Activated CD4-positive, alpha-beta T cell treated with anti-CD3 and anti-CD28 coated beads for 36 hours (primary cell): Measurements from ENCODE around the gene COG8. TPM values are rescaled to one million over a fixed set of nuclear protein-coding genes. Genes with fewer than 3 reads are reported as not detected.

Experiments
- ATAC-seq: fragments of 200-7000 bp; cut with Tn5 transposase; one replicate; pipeline ENCODE4 v1.10.0; 2021; ENCODE audit warnings: mild to moderate bottlenecking, moderate library complexity
- CTCF ChIA-PET: fragments of 350-600 bp; sonication (Branson Sonifier 250); formaldehyde crosslinking; loops from one replicate; lab custom pipeline; 2021; ENCODE audit warnings: antibody characterized with exemption; lab: Charles Lee
- POLR2A ChIA-PET: fragments of 350-600 bp; sonication (Branson Sonifier 250); formaldehyde crosslinking; loops from one replicate; lab custom pipeline; 2021; ENCODE audit warnings: antibody characterized with exemption, inconsistent platforms; lab: Charles Lee
- DNase-seq: peaks from one replicate; pipeline ENCODE4 v3.0.0-alpha.2; 2020
- H3K27ac Mint-ChIP-seq: one replicate; pipeline ENCODE4 v1.8.0; 2021; ENCODE audit warnings: mixed read lengths
- H3K27me3 Mint-ChIP-seq: one replicate; pipeline ENCODE4 v1.8.0; 2021; ENCODE audit warnings: mixed read lengths
- H3K36me3 Mint-ChIP-seq: one replicate; pipeline ENCODE4 v1.8.0; 2021; ENCODE audit warnings: low read depth, mixed read lengths
- H3K4me1 Mint-ChIP-seq: one replicate; pipeline ENCODE4 v1.8.0; 2021; ENCODE audit warnings: mixed read lengths
- H3K4me3 Mint-ChIP-seq: one replicate; pipeline ENCODE4 v1.8.0; 2021; ENCODE audit warnings: mild to moderate bottlenecking, moderate library complexity, mixed read lengths
- H3K9me3 Mint-ChIP-seq: one replicate; pipeline ENCODE4 v1.8.0; 2021; ENCODE audit warnings: low read depth, mixed read lengths
- intact Hi-C, 2 experiments: fragments of 100-400 bp; cut with DNase I in 1 of 2; cut with micrococcal nuclease in 1 of 2; formaldehyde crosslinking; loops; one replicate each; pipeline versions ENCODE4 v1.14.2 to v1.15.1; 2022 to 2024; cut with DNase I, micrococcal nuclease
- total RNA-seq, 2 experiments: library from RNA; stranded (reverse); gene quantifications; one replicate each; pipeline ENCODE4 v1.2.3, GENCODE V29; 2021

Gene COG8
- total RNA-seq, 2 experiments from 2014 or later: 30.0 to 30.3 TPM

DNA sequence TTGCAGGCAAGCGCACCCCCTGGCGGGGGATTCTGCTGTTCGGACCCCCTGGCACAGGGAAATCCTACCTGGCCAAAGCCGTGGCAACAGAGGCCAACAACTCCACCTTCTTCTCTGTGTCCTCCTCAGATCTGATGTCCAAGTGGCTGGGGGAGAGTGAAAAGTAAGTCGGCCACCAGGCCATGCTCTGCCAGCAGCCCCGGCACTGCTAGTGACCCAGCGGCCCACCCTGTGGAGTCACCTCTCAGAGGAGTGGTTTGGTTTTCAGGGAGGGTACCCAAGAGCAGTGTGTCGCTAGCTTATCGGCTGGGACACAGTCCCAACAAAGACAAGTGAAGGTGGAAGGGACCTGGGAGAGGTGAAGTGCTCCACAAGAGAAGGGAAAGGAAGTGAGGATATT is 20.0 kb downstream of the COG8 start:
- H3K27ac Mint-ChIP-seq: no peak overlapping the region
- ATAC-seq (no peak), DNase-seq (no peak)
- H3K36me3 Mint-ChIP-seq: peaks cover 58% of the 10 kb centered on the region
- CTCF ChIA-PET: no interaction called here
- no peaks in the 10 kb centered on the region for H3K27me3 Mint-ChIP-seq
- H3K9me3 Mint-ChIP-seq: no peaks in the 10 kb centered on the region
- peaks cover 3% of the 10 kb centered on the region for H3K4me1 Mint-ChIP-seq
- POLR2A ChIA-PET: no interaction called here
- intact Hi-C loops: no loop called here
- H3K4me3 Mint-ChIP-seq: no peak overlapping the region

- Mint-ChIP-seq H3K4me1 (peaks cover 3% of the 10 kb centered on the region), H3K27me3 (no peaks in the 10 kb centered on the region), H3K36me3 (peaks cover 56% of the 10 kb centered on the region), H3K9me3 (no peaks in the 10 kb centered on the region), H3K4me3 (no peak overlapping the region), H3K27ac (no peak overlapping the region)
- ATAC-seq: no peak
- ChIA-PET POLR2A (interaction anchor here (1.1 kb wide), 1 partner anchor 9 kb away, joined by 3 read pairs; no protein-coding TSS in a partner anchor), CTCF (no interaction called here)
- intact Hi-C loops: no loop called here
- no peak for DNase-seq
These were observed 20.5 kb downstream of the COG8 start for GRCh38 chr16:69318911-69319289.

GRCh38 chr16:69318177-69318910 is 21.0 kb downstream of the COG8 start:
- no peak for ATAC-seq
- POLR2A ChIA-PET: interaction anchor here (0.7 to 1.1 kb wide), 2 partner anchors 10 to 13 kb away, joined by 3 read pairs; no protein-coding TSS in a partner anchor
- Mint-ChIP-seq H3K4me1 (peaks cover 8% of the 10 kb centered on the region), H3K27me3 (no peaks in the 10 kb centered on the region), H3K36me3 (peaks cover 59% of the 10 kb centered on the region), H3K27ac (no peak overlapping the region), H3K9me3 (no peaks in the 10 kb centered on the region), H3K4me3 (no peak overlapping the region)
- CTCF ChIA-PET: interaction anchor here (0.7 kb wide), 1 partner anchor 178 kb away, joined by 3 read pairs; no protein-coding TSS in a partner anchor
- DNase-seq: no peak
- intact Hi-C loops: no loop called here

DNA sequence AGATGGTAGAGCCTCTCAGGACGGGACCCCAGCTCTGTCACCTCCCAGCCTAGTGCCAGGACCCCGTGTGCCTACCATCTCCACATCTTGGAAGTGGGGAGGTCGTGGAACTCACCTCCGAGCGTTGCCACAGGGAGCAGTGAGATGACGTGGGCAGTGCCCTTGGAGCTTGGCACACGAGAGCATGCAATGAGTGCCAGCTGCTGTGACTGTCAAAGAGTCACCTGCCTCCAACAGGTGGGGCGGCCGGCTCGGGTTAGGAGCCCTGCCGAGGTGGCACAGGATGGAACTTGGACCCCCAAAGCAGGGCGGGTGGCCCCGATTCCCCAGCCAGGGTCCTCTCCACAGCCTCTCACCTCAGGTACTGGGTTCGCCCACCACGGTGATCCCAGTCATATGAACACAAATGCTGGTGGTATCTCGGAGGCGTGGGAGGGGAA is 22.7 kb downstream of the COG8 start:
- Mint-ChIP-seq H3K36me3 (peaks cover 57% of the 10 kb centered on the region), H3K27me3 (no peaks in the 10 kb centered on the region), H3K4me1 (peaks cover 18% of the 10 kb centered on the region), H3K9me3 (no peaks in the 10 kb centered on the region), H3K27ac (peak overlapping the region; percentile 31), H3K4me3 (no peak overlapping the region)
- ChIA-PET CTCF (interaction anchor here (1.2 kb wide), 1 partner anchor 20 kb away, joined by 3 read pairs; no protein-coding TSS in a partner anchor), POLR2A (no interaction called here)
- no peak for DNase-seq
- ATAC-seq: no peak
- intact Hi-C loops: no loop called here

GRCh38 chr16:69315486-69316311 is 23.7 kb downstream of the COG8 start:
- H3K9me3 Mint-ChIP-seq: no peaks in the 10 kb centered on the region
- H3K27me3 Mint-ChIP-seq: no peaks in the 10 kb centered on the region
- no peak overlapping the region for H3K27ac Mint-ChIP-seq
- no peak for DNase-seq
- ATAC-seq: no peak
- peaks cover 49% of the 10 kb centered on the region for H3K36me3 Mint-ChIP-seq
- ChIA-PET POLR2A (interaction anchor here (0.8 kb wide), 1 partner anchor 11 kb away, joined by 3 read pairs; no protein-coding TSS in a partner anchor), CTCF (interaction anchor here (0.6 to 1.2 kb wide), 4 partner anchors 21 to 292 kb away, joined by 3 read pairs; no protein-coding TSS in a partner anchor)
- H3K4me3 Mint-ChIP-seq: no peak overlapping the region
- intact Hi-C loops: no loop called here
- H3K4me1 Mint-ChIP-seq: peaks cover 20% of the 10 kb centered on the region

DNA sequence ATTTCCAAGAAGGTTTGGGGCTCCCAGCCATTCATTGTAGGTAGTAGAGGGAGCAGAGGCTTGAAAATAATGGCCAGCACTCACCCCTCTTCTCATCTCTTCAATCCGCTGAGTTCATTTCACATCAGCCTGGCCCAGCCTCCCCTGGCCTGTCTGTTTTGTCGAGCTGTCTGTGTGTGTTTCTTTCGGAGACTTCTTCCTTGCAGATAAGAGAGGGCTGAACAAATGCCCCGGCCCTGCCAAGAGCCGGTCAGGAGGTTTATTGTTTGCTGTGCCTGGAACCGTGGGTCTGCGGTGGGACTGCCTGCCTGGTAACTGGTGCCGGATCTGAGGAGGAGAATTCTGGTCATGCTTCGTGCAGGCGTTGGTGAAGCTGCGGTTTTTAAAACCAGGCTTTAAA is 24.8 kb downstream of the COG8 start:
- H3K4me1 Mint-ChIP-seq: peaks cover 26% of the 10 kb centered on the region
- no peak for DNase-seq
- peaks cover 45% of the 10 kb centered on the region for H3K36me3 Mint-ChIP-seq

GRCh38 chr16:69313469-69313868 is 25.9 kb downstream of the COG8 start:
- DNase-seq (no peak), ATAC-seq (no peak)
- intact Hi-C loops: no loop called here
- Mint-ChIP-seq H3K4me1 (peaks cover 26% of the 10 kb centered on the region), H3K27me3 (no peaks in the 10 kb centered on the region), H3K36me3 (peaks cover 42% of the 10 kb centered on the region), H3K4me3 (peak overlapping the region; percentile 48), H3K9me3 (no peaks in the 10 kb centered on the region), H3K27ac (no peak overlapping the region)
- ChIA-PET POLR2A (no interaction called here), CTCF (interaction anchor here (2.8 kb wide), 1 partner anchor 16 kb away, joined by 21 read pairs; the partner anchor contains the start of gene PDF)

More for the DNA sequence above, 24.8 kb downstream of the COG8 start:
- ChIA-PET POLR2A (interaction anchor here (0.7 kb wide), 1 partner anchor 339 kb away, joined by 3 read pairs; no protein-coding TSS in a partner anchor), CTCF (interaction anchor here (0.7 to 2.8 kb wide), 2 partner anchors 15 to 26 kb away, joined by 3 to 21 read pairs; partner anchors contain the start of gene PDF)
- Mint-ChIP-seq H3K4me3 (no peak overlapping the region), H3K9me3 (no peaks in the 10 kb centered on the region), H3K27me3 (no peaks in the 10 kb centered on the region), H3K27ac (no peak overlapping the region)
- intact Hi-C loops: no loop called here
- ATAC-seq: no peak

GRCh38 chr16:69311533-69312387 is 27.6 kb downstream of the COG8 start:
- CTCF ChIA-PET: interaction anchor here (0.6 to 2.8 kb wide), 6 partner anchors 12 to 577 kb away, joined by 3 to 21 read pairs (median 4); partner anchors contain the start of gene PDF
- Mint-ChIP-seq H3K4me1 (peaks cover 26% of the 10 kb centered on the region), H3K9me3 (no peaks in the 10 kb centered on the region), H3K4me3 (peak overlapping the region; percentile 100), H3K27ac (peak overlapping the region; percentile 97), H3K27me3 (no peaks in the 10 kb centered on the region), H3K36me3 (peaks cover 34% of the 10 kb centered on the region)
- peak; percentile 43 for ATAC-seq
- DNase-seq: peak; percentile 64
- POLR2A ChIA-PET: interaction anchor here (1.0 kb wide), 2 partner anchors 18 to 27 kb away, joined by 3 read pairs; no protein-coding TSS in a partner anchor
- intact Hi-C loops: loop anchor here (1.0 to 2.0 kb wide), 12 partner anchors 19 to 772 kb away; partner anchors contain the start of genes PDF (in 2 of the 2), CHTF8 (in 1 of the 2), COG8 (in 1 of the 2) and CYB5B (in 1 of the 2)

- ATAC-seq (peak; percentile 97), DNase-seq (peak; percentile 98)
- CTCF ChIA-PET: interaction anchor here (0.5 to 1.3 kb wide), 5 partner anchors 9 to 614 kb away, joined by 3 to 5 read pairs (median 3); no protein-coding TSS in a partner anchor
- H3K27ac Mint-ChIP-seq: peak within 1 kb of the TSS; percentile 97
- peaks cover 26% of the 10 kb centered on the region for H3K36me3 Mint-ChIP-seq
- H3K27me3 Mint-ChIP-seq: no peaks in the 10 kb centered on the region
- POLR2A ChIA-PET: no interaction called here
- H3K4me1 Mint-ChIP-seq: peaks cover 26% of the 10 kb centered on the region
- H3K4me3 Mint-ChIP-seq: peak within 1 kb of the TSS; percentile 100
- intact Hi-C loops: loop anchor here (1.0 to 2.0 kb wide), 12 partner anchors 19 to 772 kb away; partner anchors contain the start of genes PDF (in 2 of the 2), CHTF8 (in 1 of the 2), COG8 (in 1 of the 2) and CYB5B (in 1 of the 2)
- H3K9me3 Mint-ChIP-seq: no peaks in the 10 kb centered on the region
These were observed 28.5 kb downstream of the COG8 start, which contains the start of gene VPS4A for GRCh38 chr16:69310653-69311532. Gene VPS4A (plus strand): TSS chr16:69311350. CDS start chr16:69311512, 162 bp downstream.
